Fibroblast of upper back skin (primary cell): ENCODE results near the gene PPM1L.
"Not testable (repeated sequence)": the region's sequence is repeated elsewhere in the genome, so short reads cannot be mapped to it uniquely, and the experiment has no call there.

Source experiments
- DNase-seq: peaks from one replicate; pipeline ENCODE4 v3.0.0-alpha.2; 2013

Gene PPM1L

GRCh38 chr3:160941885-160942494 is 186.0 kb downstream of the PPM1L start:
- peak; percentile 65 for DNase-seq

- DNase-seq = no peak
Observed at GRCh38 chr3:160943996-160944395, 188.0 kb downstream of the PPM1L start.

GRCh38 chr3:160945336-160945735 is 189.3 kb downstream of the PPM1L start:
- DNase-seq = no peak

GRCh38 chr3:160948273-160948672 is 192.2 kb downstream of the PPM1L start:
- no peak for DNase-seq

GRCh38 chr3:160949460-160949859 is 193.4 kb downstream of the PPM1L start:
- no peak for DNase-seq

- peak; percentile 7 for DNase-seq
Observed at GRCh38 chr3:160950542-160950941, 194.5 kb downstream of the PPM1L start.

GRCh38 chr3:160950954-160951353 is 194.9 kb downstream of the PPM1L start:
- no peak for DNase-seq

- DNase-seq = no peak
Observed at GRCh38 chr3:160951642-160952487, 195.8 kb downstream of the PPM1L start.

- no peak for DNase-seq
Observed at GRCh38 chr3:160953686-160954085, 197.7 kb downstream of the PPM1L start.

- peak; percentile 21 for DNase-seq
Observed at GRCh38 chr3:160956785-160957184, 200.8 kb downstream of the PPM1L start.

- DNase-seq = no peak
Observed at GRCh38 chr3:160960568-160960967, 204.5 kb downstream of the PPM1L start.

- DNase-seq = no peak
Observed at GRCh38 chr3:160963949-160964348, 207.9 kb downstream of the PPM1L start.

- peak; percentile 9 for DNase-seq
Observed at GRCh38 chr3:160968761-160969160, 212.7 kb downstream of the PPM1L start.

GRCh38 chr3:160973067-160973809 is 217.2 kb downstream of the PPM1L start:
- no peak for DNase-seq

GRCh38 chr3:160977773-160978172 is 221.7 kb downstream of the PPM1L start:
- no peak for DNase-seq

- DNase-seq = no peak
Observed at GRCh38 chr3:160980740-160981139, 224.7 kb downstream of the PPM1L start.

- DNase-seq = no peak
Observed at GRCh38 chr3:160981217-160981938, 225.3 kb downstream of the PPM1L start.

GRCh38 chr3:160982491-160982890 is 226.5 kb downstream of the PPM1L start:
- DNase-seq = no peak

GRCh38 chr3:160983900-160984299 is 227.9 kb downstream of the PPM1L start:
- not testable (repeated sequence) for DNase-seq

- no peak for DNase-seq
Observed at GRCh38 chr3:160986069-160986468, 230.0 kb downstream of the PPM1L start.

GRCh38 chr3:160987982-160988964 is 232.2 kb downstream of the PPM1L start:
- no peak for DNase-seq

- no peak for DNase-seq
Observed at GRCh38 chr3:160990446-160990845, 234.4 kb downstream of the PPM1L start.
